GM21529 (cell line): ENCODE data around the gene RAB30.
"Not testable (repeated sequence)": the region's sequence is repeated elsewhere in the genome, so short reads cannot be mapped to it uniquely, and the experiment has no call there.

Experiments
- ATAC-seq: cut with Tn5 transposase; IDR thresholded peaks from one replicate; pipeline ENCODE4 v1.9.1; 2021; ENCODE audit not compliant: unreplicated experiment

The RAB30 gene

DNA sequence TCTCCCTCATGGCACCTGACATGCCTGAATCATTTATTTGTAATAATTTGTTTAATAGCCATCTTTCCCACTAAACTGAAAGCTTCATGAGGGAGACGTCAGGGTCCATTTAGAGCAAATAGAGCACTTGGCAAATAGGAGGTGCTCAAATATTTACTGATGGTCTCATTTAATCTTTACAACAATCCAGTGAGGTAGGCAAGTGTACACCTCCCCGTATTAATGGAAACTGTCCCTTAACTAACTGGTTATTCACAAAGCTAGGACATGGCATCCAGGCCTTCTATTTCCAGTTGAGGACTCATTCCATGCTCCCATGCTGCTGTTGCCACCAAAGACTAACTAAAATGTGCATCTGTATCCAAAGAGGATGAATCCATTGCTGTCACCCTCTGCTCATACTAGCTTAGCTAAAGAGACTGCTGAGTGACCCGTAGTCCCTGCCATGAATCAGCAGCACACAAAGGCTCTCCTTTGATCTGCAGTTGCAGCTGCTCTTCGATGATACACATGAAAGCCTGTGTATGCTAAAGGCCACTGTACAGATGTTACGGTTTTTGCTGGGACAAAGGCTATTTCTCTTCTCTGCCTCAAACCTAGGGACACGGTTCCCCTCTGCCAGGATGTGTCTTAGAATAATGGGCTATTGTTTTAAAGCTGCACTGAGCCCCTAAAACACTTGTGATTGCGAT is 82.6 kb downstream of the RAB30 start:
- ATAC-seq: no peak

DNA sequence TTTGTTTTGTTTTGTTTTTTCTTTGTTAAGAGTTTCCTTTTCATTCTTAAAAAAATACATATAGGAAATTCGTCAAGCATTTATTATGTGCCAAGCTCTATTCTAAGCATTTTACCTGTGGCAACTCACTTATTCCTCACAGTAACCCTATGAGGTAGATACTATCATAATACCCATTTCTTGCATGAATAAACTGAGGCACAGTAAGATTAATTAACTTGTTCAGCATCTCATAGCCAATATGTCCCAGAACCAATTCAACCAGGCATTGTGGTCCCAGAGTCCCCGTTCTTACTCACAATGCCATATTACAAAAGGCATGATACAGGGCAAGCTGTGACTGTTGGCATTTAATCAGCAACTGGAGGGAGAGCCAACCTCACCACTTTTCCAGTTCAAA is 83.7 kb downstream of the RAB30 start:
- no peak for ATAC-seq

DNA sequence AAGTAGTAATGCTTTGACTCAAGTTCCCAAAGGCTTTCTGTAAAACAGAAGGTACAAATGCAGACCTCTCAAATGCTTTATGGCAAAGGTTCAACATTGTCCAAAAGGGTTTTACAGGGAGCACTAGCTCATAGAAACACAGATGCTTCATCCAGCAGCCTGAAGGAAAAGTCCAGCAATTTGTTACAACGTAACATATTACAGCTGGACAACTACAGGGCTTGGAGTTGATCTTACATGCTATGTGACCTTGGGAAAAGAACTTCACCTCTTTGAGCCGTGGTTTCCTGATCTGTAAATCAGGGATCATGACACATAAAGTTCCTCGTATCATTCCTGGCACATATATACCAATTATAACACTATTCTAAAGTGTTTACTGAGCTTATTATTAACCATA is 85.3 kb downstream of the RAB30 start:
- no peak for ATAC-seq

DNA sequence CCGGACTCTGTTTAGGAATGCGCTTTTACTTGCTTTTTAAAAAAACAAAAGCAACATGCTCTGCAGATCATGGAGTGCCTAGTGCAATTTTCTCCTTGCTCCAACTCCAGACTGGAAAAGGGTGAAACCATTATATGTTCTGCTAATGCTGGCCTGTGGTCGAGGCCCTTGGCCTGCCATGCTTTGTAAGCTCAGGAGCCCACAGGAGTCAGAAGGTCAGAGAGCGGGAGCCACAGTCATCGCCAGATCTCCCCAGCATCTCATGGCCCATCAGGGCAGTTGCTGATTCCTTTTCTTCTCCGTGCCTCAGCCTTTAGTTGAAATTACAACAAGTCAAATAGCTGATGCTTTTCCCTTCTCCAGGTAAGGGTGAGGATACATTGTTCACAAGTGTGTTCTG is 89.8 kb downstream of the RAB30 start:
- ATAC-seq: no peak

DNA sequence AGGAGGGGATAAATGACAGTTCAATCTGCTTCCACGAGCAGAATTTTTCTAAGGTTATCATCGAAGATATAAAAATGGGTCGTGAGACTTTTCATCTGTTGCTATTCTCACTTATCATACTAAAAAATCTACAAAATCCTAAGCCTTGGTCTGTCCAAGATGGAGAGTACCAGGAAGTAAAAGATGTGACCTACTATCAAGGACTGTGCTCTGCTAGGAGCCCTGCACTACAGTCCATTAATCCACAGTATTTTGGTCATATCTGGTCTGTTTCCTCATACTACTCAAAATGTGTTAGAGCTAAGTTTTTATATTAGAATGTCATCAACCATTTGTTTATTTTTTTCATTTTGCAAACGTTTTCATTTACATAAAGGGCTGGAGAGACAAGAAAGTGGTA is 90.8 kb downstream of the RAB30 start:
- ATAC-seq: no peak

DNA sequence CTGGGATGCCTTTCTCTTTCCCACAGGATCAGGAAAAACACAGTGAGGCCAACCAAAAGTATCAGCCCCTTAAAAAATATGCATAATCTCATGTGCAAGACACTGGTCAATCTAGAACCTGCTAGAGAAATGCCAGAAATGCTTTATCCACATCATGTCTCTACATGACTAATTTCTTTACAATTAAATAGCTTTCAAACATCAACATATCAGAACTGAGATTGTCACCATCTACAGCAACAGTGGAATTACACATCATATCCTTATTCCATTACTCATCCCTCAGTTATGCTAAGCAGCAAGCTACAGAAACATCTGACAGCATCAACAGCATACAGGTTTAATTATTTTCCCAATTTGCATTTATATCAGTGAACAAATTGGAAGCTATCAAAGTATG is 91.4 kb downstream of the RAB30 start:
- no peak for ATAC-seq

DNA sequence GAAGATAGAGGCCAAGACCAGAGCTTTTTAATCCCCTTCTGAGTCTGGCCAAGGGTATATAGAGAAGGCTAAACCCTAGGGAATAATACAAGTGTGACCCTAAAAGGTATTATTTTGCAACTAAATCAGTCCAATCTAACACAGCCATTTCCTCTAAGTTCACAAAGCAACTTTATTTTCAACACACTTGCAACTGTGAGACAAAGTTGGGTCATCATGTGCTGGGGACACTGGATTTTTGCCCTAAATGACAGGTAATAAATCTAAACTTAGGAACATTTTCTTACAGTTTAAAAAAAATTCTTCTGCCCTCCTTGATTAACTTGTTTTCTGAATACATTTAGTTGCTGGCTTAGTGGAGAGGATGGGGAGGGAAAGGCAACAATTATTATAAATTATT is 91.9 kb downstream of the RAB30 start:
- ATAC-seq: no peak

DNA sequence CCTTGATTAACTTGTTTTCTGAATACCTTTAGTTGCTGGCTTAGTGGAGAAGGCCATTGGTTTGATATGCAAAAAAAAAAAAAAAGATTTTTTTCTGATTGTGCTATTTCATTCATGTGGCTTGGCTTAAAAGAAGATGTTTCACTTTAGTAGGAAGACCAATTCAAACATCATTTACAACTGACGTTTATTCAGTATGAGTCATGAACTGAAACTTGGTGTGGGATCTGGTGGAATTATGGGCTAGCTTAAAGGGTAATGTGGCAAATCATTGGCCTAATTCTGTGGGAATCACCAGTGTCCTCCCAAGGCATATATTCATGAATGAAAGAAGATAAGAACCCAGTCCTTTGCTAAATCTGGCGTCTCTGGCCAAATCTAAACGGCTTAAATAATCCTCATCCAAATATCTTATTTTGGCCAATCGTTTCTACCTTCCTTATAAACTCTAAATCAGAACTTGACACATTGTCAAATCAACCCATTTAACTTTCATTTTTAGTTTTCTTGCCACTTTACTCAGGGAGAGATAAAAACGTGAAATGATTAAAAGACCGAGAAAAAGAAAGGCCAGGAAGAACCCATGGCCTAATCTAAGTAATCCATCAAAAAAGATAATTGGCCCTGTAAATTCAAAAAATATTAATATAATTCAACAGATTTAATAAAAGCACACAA is 93.1 kb downstream of the RAB30 start:
- ATAC-seq: peak; percentile 66

DNA sequence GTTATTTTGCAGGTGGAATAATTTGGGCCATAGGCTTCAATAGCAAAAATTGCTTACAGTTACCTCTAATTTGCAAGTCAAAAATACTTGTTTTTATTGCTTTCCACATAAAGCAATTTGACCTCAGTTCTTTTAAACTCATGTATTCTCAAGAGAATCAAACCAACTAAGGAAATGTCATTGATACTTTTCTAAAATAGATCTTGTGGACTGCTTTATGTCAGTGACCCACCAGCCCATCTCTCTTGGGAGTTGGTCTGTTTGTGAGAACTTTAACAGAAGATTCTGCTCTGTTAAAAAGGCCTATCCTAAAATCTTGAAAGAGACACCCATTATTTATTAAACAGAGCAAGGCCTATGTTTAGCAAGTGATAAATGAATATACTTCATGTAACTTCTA is 94.9 kb downstream of the RAB30 start:
- no peak for ATAC-seq

DNA sequence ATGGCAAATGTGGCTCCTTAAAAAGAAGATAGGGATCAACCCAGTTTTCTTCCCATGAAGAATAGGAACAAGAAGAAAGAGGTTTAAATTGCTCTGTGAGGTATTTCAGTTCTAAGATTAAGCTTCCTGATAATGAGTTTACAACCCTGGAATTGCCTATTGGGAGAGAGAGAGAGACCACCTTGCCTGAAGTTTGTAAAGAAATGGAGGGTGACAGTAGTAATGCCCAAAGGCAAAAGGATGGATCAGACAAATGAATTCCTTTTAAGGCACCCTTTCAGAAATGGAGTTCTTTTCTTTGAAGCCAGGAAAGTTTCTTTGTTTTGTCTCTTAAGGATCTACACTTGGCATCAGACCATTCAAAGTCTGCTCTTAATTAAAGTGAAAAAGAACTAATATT is 95.8 kb downstream of the RAB30 start:
- ATAC-seq: no peak

DNA sequence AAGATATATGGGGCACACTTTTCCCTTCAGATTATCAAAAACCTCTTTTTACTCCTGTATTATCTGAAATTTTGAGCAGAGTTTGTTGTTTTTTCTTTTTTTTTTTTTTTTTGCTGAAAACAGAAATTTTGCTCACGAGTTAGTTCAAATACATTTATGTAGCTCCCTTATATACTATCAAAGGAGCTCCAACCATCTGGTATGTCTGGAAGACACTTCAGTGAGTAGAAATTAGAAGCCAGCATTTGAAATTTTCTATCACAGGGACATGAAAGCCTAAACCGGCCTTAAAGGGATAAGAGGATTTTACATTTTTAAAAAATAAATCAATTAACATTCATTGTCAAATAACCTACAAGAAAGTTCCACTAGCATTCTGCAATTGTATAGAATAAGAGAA is 96.8 kb downstream of the RAB30 start:
- ATAC-seq: no peak

DNA sequence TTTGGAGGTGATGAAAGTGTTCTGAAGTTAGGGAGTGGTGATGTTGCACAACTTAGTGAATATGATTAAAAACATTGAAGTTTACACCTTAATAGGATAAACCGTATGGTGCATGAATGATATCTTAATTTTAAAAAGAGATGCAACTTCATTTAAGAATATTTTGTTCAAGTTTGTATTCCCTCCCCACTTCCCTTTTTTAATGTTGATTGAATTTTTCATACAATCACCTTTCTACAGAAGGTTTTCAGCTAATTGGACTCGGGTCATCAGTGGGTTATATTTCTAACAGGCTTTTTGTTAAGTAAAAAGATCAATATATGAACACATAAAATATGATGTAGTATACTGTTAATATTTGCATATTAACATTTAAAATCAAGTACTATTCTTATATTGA is 97.6 kb downstream of the RAB30 start:
- no peak for ATAC-seq

DNA sequence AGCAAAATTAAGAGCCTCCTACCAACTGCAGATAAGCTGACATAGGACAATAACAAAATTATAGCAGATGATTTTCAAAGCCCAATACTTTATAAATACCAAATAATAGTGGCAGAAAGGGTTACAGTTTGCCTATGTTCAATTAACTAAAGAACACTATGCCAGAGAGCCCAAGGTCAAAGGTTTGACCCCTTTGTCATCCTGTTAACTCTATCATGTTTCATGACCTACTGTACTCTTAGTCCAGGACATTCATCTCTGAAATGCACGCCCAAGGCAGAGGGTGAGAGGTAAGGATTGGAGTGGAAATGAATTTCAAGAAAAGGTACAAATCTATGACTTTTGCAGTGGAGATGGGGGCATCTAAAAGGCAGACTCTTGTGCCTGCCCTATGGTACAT is 99.6 kb downstream of the RAB30 start:
- no peak for ATAC-seq

DNA sequence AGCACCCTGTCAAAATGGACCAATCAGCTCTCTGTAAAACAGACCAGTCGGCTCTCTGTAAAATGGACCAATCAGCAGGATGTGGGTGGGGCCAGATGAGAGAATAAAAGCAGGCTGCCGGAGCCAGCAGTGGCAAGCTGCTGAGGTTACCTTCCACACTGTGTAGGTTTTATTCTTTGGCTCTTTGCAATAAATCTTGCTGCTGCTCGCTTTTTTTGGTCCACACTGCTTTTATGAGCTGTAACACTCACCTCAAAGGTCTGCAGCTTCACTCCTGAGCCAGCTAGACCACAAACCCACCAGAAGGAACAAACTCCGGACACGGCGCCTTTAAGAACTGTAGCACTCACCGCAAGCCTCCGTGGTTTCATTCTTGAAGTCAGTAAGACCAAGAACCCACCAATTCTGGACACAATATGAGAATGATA is 100.2 kb downstream of the RAB30 start:
- not testable (repeated sequence) for ATAC-seq

DNA sequence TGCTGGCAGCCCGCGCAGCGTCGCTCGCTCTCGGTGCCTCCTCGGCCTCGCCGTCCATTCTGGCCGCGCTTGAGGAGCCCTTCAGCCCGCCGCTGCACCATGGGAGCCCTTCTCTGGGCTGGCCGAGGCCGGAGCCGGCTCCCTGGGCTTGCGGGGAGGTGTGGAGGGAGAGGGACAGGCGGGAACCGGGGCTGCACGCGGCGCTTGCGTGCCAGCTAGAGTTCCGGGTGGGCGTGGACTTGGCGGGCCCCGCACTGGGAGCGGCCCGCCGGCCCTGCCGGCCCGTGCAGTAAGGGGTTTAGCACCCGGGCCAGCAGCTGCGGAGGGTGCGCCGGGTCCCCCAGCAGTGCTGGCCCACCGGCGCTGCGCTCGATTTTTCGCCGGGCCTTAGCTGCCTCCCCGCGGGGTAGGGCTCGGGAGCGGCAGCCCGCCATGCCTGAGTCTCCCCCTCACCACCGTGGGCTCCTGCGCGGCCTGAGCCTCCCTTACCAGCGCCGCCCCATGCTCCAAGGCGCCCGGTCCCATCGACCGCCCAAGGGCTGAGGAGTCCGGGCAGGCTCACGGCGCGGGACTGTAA is 101.1 kb downstream of the RAB30 start:
- ATAC-seq: not testable (repeated sequence)

DNA sequence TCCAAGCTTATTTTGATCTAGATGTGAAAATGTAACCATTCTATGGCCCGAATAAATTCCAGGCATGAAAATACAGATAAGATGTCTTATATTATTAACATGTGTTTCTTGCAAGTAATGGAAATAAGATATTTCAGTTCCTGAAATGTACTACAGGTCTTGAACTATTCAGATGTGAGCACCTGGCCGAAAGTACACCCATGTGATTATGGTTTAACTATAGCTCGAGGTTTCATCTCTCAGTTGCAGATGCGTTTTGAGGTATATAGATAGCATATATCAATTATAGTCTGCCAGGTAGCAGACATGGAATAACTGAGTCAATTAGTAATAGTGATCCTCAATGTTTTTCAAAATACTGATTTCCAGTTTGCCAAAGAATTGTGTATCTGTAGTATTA is 101.9 kb downstream of the RAB30 start:
- ATAC-seq: peak; percentile 99

DNA sequence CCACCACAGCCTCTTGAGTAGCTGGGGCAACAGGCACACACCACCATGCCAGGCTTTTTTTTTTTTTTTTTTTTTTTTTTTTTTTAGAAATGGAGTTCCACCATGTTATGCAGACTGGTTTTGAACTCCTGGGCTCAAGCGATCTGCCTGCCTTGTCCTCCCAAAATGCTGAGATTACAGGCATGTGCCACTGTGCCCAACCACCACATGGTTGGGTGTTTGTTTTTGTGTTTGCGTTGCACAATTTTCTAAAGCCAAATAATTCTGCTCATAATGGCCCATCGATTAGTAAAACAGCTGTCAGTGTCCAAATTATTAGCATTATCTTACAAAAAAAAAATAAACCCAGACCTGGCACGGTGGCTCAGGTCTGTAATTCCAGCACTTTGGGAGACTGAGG is 104.3 kb downstream of the RAB30 start:
- no peak for ATAC-seq

DNA sequence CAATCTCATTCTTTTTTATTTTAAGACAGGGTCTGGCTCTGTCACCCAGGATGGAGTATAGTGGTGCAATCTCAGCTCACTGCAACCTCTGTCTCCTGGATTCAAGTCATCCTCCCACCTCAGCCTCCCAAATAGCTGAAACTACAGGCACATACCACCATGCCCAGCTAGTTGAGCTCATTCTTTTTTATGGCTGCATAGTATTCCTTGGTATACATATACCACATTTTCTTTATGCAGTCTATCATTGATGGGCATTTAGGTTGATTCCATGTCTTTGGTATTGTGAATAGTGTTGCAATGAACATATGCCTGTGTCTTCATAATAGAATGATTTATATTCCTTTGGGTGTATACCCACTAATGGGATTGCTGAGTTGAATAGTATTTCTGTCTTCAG is 109.7 kb downstream of the RAB30 start:
- ATAC-seq: not testable (repeated sequence)

DNA sequence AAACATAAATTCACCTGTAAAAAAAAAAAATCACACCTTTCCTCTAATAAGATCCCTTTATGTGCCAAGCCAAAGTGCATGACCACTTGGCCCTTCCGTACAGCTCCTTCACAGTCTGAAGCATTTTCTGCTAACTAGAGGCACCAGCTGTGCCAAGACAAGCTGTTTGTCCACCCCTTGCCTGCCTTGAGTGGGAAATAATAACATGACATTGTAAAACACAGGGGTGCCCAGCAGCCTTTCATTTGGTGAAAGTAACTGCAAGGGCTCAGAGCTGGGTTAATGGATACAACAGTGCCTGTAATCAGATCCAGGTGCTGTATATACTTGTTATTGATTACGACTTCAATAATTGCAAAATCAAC is 110.9 kb downstream of the RAB30 start:
- peak; percentile 24 for ATAC-seq

DNA sequence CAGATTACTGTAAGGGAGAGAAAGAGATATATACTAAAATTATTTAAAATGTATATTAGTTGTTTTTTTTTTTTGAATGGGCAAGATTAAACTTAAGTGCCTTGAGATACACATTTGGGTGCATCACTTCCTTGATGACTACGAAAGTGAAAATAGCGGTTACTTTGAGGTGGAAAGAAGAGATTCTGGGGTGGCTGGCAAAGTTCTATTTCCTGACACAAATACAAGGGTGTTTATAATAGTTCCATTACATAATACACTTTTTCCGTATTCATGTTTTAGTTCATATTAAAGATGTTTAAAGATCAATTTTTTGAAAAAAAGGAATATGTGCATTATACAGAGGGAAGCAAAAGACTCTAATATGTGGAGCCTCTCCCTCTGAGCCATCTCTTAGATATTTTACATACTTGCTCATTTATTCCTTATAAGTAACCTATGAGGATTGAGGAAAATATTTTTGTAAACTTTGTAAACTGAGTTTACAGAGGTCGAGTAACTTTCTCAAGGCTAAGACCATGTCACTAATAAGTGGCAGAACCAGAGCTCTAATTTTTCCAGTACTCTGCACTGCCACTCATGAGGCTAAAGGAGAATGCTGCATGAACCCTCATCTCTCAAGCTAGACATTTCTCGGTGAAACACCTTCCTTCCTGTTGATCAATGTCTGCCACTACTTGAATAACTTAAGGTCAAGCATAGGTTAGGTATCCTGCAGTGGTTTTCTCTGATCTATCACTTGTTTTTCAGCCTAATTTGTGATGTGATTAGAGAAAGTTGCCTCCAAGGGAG is 111.5 kb downstream of the RAB30 start:
- ATAC-seq: peak; percentile 90

DNA sequence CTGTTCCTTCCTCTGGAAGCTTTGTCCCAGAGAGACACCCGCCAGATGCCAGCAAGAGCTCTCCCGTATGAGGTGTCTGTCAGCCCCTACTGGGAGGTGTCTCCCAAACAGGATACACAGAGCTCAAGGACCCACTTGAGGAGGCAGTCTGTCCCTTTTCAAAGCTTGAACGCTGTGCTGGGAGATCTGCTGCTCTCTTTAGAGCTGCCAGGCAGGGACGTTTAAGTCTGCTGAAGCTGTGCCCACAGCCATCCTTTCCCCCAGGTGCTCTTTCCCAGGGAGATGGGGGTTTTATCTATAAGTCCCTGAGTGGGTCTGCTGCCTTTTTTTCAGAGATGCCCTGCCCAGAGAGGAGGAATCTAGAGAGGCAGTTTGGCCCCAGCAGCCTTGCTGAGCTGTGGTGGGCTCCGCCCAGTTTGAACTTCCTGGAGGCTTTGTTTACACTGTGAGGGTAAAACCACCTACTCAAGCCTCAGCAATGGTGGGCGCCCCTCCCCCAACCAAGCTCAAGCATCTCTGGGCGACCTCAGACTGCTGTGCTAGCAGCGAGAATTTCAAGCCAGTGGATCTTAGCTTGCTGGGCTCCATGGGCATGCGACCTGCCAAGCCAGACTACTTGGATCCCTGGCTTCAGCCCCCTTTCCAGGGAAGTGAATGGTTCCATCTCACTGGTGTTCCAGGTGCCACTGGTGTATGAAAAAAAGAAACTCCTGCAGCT is 115.8 kb downstream of the RAB30 start:
- ATAC-seq: not testable (repeated sequence)
